T-cell (primary cell): ENCODE results near the gene JPT2. TPM values are rescaled to one million over a fixed set of nuclear protein-coding genes. Genes with fewer than 3 reads are reported as not detected.

ENCODE experiments used
- ATAC-seq, 4 experiments: fragments of 200-7000 bp in 3 of 4; fragments of 150-1000 bp in 1 of 4; cut with Tn5 transposase; replicated peaks in 1 of 4; 1 replicate in 3 of 4; 2 replicates in 1 of 4; pipeline ENCODE4 v1.10.0; 2021; ENCODE audit warnings: moderate library complexity in 3 of 4, mild to moderate bottlenecking in 2 of 4, moderate number of reproducible peaks in 1 of 4
- CTCF ChIA-PET, 2 donors: fragments of 300-600 bp; sonication (Branson Sonifier 250); formaldehyde crosslinking; loops; one replicate each; lab custom pipeline; 2022; ENCODE audit warnings: antibody characterized with exemption in 2 of 2; lab: Charles Lee
- POLR2A ChIA-PET, 2 donors: fragments of 300-600 bp; sonication (Branson Sonifier 250); formaldehyde crosslinking; loops; one replicate each; lab custom pipeline; 2022; ENCODE audit warnings: antibody characterized with exemption in 2 of 2; lab: Charles Lee
- DNase-seq, 35 experiments: peaks; one replicate each; pipeline versions ENCODE4 v3.0.0 to v3.0.0-alpha.2; 2013 to 2023
- H3K27ac ChIP-seq: one replicate; pipeline ENCODE4 v1.5.1; 2013; ENCODE audit warnings: low read length
- H3K27me3 ChIP-seq, 2 experiments: replicated peaks in 1 of 2; 1 replicate in 1 of 2; 2 replicates in 1 of 2; pipeline versions ENCODE4 v1.6.1 to v1.7.0; 2013; ENCODE audit warnings: low read length in 1 of 2, mixed read lengths in 1 of 2; ENCODE audit not compliant: control insufficient read depth in 2 of 2, insufficient read depth in 2 of 2; ENCODE audit errors: extremely low read depth in 1 of 2
- H3K36me3 ChIP-seq, 2 donors: 1 replicate in 1 of 2; 2 replicates in 1 of 2; pipeline versions ENCODE4 v1.6.1 to v1.7.0; 2013; ENCODE audit warnings: low read length in 1 of 2; ENCODE audit not compliant: control insufficient read depth in 2 of 2, insufficient read depth in 1 of 2; ENCODE audit errors: extremely low read depth in 1 of 2
- H3K4me1 ChIP-seq, 2 experiments: 1 replicate in 1 of 2; 2 replicates in 1 of 2; pipeline versions ENCODE4 v1.6.1 to v1.7.0; 2013; ENCODE audit warnings: low read length in 2 of 2, mixed read lengths in 1 of 2; ENCODE audit not compliant: insufficient read depth in 2 of 2, control insufficient read depth in 1 of 2; ENCODE audit errors: extremely low read depth in 1 of 2
- H3K4me3 ChIP-seq, 2 donors: 1 replicate in 1 of 2; 2 replicates in 1 of 2; pipeline versions ENCODE4 v1.5.1 to v1.7.0; 2013; ENCODE audit warnings: mild to moderate bottlenecking in 2 of 2, low read length in 1 of 2, moderate library complexity in 1 of 2; ENCODE audit not compliant: control insufficient read depth in 1 of 2; ENCODE audit errors: extremely low read depth in 1 of 2
- H3K9me3 ChIP-seq: 2 replicates; pipeline ENCODE4 v1.7.0; 2013
- H3K27ac Mint-ChIP-seq, 2 donors: one replicate each; pipeline ENCODE4 v1.8.0; 2020 to 2021; ENCODE audit warnings: mild to moderate bottlenecking in 2 of 2, mixed read lengths in 2 of 2
- H3K27me3 Mint-ChIP-seq, 2 donors: one replicate each; pipeline ENCODE4 v1.8.0; 2021 to 2022; ENCODE audit warnings: mixed read lengths in 2 of 2
- H3K36me3 Mint-ChIP-seq: one replicate; pipeline ENCODE4 v1.8.0; 2021; ENCODE audit warnings: mixed read lengths
- H3K4me1 Mint-ChIP-seq, 3 donors: one replicate each; pipeline ENCODE4 v1.8.0; 2020 to 2022; ENCODE audit warnings: mixed read lengths in 3 of 3, mild to moderate bottlenecking in 1 of 3
- H3K4me3 Mint-ChIP-seq, 3 donors: one replicate each; pipeline ENCODE4 v1.8.0; 2020 to 2022; ENCODE audit warnings: mild to moderate bottlenecking in 3 of 3, mixed read lengths in 3 of 3, moderate library complexity in 3 of 3
- H3K9me3 Mint-ChIP-seq, 3 donors: one replicate each; pipeline ENCODE4 v1.8.0; 2020 to 2022; ENCODE audit warnings: mixed read lengths in 3 of 3
- WGBS: methylation state at CpG from one replicate; pipeline ENCODE4 v1.1.5; 2013; ENCODE audit warnings: missing lambda C conversion rate; ENCODE audit not compliant: insufficient coverage; 5-methylcytosine and 5-hydroxymethylcytosine counted together
- total RNA-seq, 35 experiments: library from RNA in 6 of 35; stranded (reverse) in 6 of 35; fragments of 120-200 nt in 1 of 35; gene quantifications; one replicate each; pipeline versions ENCODE4 v1.2.1 to v1.2.4 and lab custom pipeline; 2013 to 2026

Gene JPT2
- total RNA-seq, 5 donors from 2014 or later (not counting 1 experiment from before 2014, with no cell fraction given) = 13.8 to 51.1 (median 41.3) TPM

DNA sequence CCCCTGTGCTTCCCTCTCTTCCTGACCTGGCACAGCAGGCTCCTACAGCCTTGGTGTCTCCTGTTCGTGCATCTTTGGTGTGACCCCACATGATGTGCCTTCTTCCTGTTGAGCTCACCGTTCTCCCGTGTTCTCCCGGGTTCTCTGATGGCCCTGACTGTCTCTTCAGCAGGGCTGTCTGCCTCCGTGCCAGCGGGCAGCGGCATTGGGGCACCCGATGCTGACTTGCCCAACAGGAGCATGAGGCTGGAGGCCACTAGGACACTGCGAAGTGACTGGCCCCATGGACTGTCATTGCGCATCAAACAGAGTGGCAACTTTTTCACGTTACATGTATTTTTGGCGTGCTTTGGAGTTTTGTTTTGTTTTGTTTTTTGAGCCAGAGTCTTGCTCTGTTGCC is 43.5 kb upstream of the JPT2 start:
- 97% methylated on average over 8 of the region's 12 CpGs for WGBS
- Histone ChIP-seq H3K36me3 (peaks cover 40 to 71% of the 10 kb centered on the region in 2 donors), H3K9me3 (no peaks in the 10 kb centered on the region), H3K4me3 (no peak overlapping the region), H3K27ac (no peak overlapping the region), H3K4me1 (no peaks in the 10 kb centered on the region), H3K27me3 (no peaks in the 10 kb centered on the region)
- no peak for ATAC-seq
- no peak for DNase-seq
- Mint-ChIP-seq H3K27ac (no peak overlapping the region), H3K4me3 (no peak overlapping the region), H3K9me3 (no peaks in the 10 kb centered on the region), H3K4me1 (peaks cover 3 to 10% (median 7%) of the 10 kb centered on the region in 3 donors), H3K36me3 (peaks cover 53% of the 10 kb centered on the region), H3K27me3 (no peaks in the 10 kb centered on the region)
- ChIA-PET CTCF (no interaction called here), POLR2A (no interaction called here)

DNA sequence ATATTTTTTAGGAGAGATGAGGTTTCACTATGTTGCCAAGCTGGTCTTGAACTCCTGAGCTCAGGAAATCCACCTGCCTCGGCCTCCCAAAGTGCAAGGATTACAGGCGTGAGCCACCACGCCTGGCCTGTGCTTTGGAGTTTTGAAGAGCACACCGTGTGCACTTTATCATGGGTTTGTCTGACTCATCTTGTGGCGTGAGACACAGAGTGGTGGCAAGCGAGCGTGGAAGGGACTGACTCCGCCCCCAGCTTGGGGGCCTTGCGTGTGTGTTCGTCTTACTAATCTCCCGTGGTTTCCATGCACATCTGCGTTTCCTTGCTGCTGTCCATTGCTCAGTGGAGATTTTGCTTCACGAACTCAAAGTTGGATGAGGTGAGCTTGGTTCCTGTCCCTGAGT is 43.0 kb upstream of the JPT2 start:
- Histone ChIP-seq H3K4me3 (no peak overlapping the region), H3K4me1 (no peaks in the 10 kb centered on the region), H3K9me3 (no peaks in the 10 kb centered on the region), H3K27me3 (no peaks in the 10 kb centered on the region), H3K36me3 (peaks cover 41 to 72% of the 10 kb centered on the region in 2 donors), H3K27ac (no peak overlapping the region)
- Mint-ChIP-seq H3K4me1 (peaks cover 3 to 10% (median 7%) of the 10 kb centered on the region in 3 donors), H3K9me3 (no peaks in the 10 kb centered on the region), H3K4me3 (no peak overlapping the region), H3K27me3 (no peaks in the 10 kb centered on the region), H3K36me3 (peaks cover 55% of the 10 kb centered on the region), H3K27ac (no peak overlapping the region)
- POLR2A ChIA-PET = no interaction called here
- CTCF ChIA-PET = no interaction called here
- WGBS = 87% methylated on average over 11 of the region's 13 CpGs
- no peak for ATAC-seq
- no peak for DNase-seq

DNA sequence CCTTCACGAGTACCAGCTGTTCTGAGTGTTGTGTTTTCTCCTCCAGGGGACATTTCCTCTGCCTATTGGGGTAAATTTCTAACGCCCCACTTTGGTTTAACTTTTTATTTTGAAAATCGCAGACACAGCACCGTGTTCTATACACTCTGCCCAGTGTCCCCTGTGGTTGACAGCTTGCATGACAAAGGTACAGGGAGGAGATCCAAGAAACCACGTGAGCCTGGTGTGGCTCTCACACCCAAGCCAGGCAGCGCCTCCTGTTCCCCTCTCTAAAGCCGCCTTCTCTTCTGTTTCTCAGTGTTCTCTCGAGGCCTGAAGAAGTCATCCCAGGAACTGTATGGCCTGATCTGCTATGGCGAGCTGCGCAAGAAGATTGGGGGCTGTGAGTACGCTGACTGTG is 40.6 kb upstream of the JPT2 start:
- Histone ChIP-seq H3K27me3 (no peaks in the 10 kb centered on the region), H3K36me3 (peaks cover 38 to 75% of the 10 kb centered on the region in 2 donors), H3K27ac (no peak overlapping the region), H3K4me3 (no peak overlapping the region), H3K4me1 (no peaks in the 10 kb centered on the region), H3K9me3 (no peaks in the 10 kb centered on the region)
- Mint-ChIP-seq H3K9me3 (no peaks in the 10 kb centered on the region), H3K36me3 (peaks cover 56% of the 10 kb centered on the region), H3K27ac (no peak overlapping the region), H3K4me3 (no peak overlapping the region), H3K27me3 (no peaks in the 10 kb centered on the region), H3K4me1 (peaks cover 0 to 4% (median 0%) of the 10 kb centered on the region in 3 donors)
- ChIA-PET CTCF (no interaction called here), POLR2A (no interaction called here)
- DNase-seq (no peak), ATAC-seq (no peak)
- WGBS = 71% methylated on average over 7 of the region's 11 CpGs

DNA sequence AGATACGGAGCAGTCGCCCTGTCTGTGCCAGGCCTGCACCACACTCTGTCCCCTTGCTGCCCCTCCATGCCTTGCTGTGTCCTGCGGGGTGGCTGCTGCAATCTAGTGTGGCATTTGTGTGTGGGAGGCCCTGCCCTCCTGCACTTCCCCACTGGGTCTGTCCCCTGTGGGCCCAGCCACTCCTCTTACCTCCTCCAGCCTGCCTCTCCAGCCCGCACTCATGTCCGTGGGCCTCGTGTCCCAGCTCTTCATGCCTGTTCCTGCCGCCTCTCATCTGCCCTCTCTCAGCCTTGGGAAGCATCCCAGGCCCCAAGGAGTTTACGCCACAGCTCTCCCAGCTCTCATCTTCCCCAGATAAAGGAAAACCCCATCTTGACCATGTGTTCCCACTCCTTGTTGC is 39.3 kb upstream of the JPT2 start:
- Mint-ChIP-seq H3K4me3 (no peak overlapping the region), H3K4me1 (peaks cover 0 to 5% (median 0%) of the 10 kb centered on the region in 3 donors), H3K36me3 (peaks cover 54% of the 10 kb centered on the region), H3K27me3 (no peaks in the 10 kb centered on the region), H3K27ac (no peak overlapping the region), H3K9me3 (no peaks in the 10 kb centered on the region)
- Histone ChIP-seq H3K27ac (no peak overlapping the region), H3K4me1 (no peaks in the 10 kb centered on the region), H3K27me3 (no peaks in the 10 kb centered on the region), H3K9me3 (no peaks in the 10 kb centered on the region), H3K36me3 (peaks cover 41 to 74% of the 10 kb centered on the region in 2 donors), H3K4me3 (no peak overlapping the region)
- WGBS = 100% methylated on average over 3 of the region's 8 CpGs
- DNase-seq (no peak), ATAC-seq (no peak)
- CTCF ChIA-PET = no interaction called here
- POLR2A ChIA-PET = no interaction called here

DNA sequence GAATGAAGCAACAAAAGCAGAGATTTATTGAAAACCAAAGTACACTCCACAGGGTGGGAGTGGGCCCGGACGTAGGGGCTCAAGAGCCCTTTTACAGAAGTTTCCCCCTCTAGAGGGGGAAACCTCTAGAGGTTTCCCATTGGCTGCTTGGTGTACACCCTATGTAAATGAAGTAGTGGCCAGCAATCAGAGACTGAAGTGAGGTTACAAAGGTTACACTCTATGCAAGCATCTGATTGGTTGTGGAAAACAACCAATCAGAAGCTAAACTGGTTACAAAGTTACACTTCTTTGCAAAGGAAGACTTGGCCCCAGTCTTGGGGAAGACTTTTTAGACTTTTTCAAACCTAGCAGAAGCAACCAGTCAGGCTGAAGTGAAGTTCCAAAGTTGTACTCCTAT is 38.8 kb upstream of the JPT2 start:
- Mint-ChIP-seq H3K36me3 (peaks cover 54% of the 10 kb centered on the region), H3K4me1 (peaks cover 0 to 6% (median 5%) of the 10 kb centered on the region in 3 donors), H3K27ac (no peak overlapping the region), H3K4me3 (no peak overlapping the region), H3K27me3 (no peaks in the 10 kb centered on the region), H3K9me3 (no peaks in the 10 kb centered on the region)
- WGBS = no CpG with 5 or more reads among the region's 2 CpGs
- Histone ChIP-seq H3K27me3 (no peaks in the 10 kb centered on the region), H3K4me3 (no peak overlapping the region), H3K4me1 (no peaks in the 10 kb centered on the region), H3K9me3 (no peaks in the 10 kb centered on the region), H3K27ac (no peak overlapping the region), H3K36me3 (peaks cover 39 to 74% of the 10 kb centered on the region in 2 donors)
- ChIA-PET POLR2A (no interaction called here), CTCF (no interaction called here)
- DNase-seq (no peak), ATAC-seq (no peak)

DNA sequence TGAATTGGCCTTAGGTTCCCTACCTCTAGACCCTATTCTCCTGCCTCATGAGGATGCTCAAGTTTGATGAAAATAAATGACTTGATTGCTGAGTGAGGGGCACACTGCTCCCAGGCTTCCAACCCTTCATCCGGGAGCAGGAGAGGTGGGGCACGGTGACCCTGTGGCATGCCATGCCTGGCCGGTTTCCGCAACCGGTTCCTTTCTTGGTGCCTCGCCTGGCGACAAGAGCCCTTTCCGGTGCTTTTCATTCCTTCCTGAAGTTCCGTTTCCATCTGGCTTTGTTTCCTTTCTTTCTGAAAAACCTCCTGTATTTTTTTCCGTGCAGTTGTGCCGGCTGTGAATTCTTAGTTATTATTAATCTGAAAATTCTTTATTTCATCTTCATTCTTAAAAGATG is 38.2 kb upstream of the JPT2 start:
- Histone ChIP-seq H3K36me3 (peaks cover 33 to 73% of the 10 kb centered on the region in 2 donors), H3K27me3 (no peaks in the 10 kb centered on the region), H3K27ac (no peak overlapping the region), H3K9me3 (no peaks in the 10 kb centered on the region), H3K4me1 (peaks cover 0 to 2% of the 10 kb centered on the region in 2 experiments), H3K4me3 (no peak overlapping the region)
- H3K9me3 Mint-ChIP-seq = no peaks in the 10 kb centered on the region
- POLR2A ChIA-PET = no interaction called here
- H3K4me1 Mint-ChIP-seq = peaks cover 0 to 9% (median 8%) of the 10 kb centered on the region in 3 donors
- 99% methylated on average over 7 of the region's 11 CpGs for WGBS
- CTCF ChIA-PET = no interaction called here
- H3K4me3 Mint-ChIP-seq = no peak overlapping the region
- peaks cover 51% of the 10 kb centered on the region for H3K36me3 Mint-ChIP-seq
- no peak for ATAC-seq
- no peak for DNase-seq
- no peaks in the 10 kb centered on the region for H3K27me3 Mint-ChIP-seq
- no peak overlapping the region for H3K27ac Mint-ChIP-seq
